ENCODE data around the gene FBXL15.

DNA sequence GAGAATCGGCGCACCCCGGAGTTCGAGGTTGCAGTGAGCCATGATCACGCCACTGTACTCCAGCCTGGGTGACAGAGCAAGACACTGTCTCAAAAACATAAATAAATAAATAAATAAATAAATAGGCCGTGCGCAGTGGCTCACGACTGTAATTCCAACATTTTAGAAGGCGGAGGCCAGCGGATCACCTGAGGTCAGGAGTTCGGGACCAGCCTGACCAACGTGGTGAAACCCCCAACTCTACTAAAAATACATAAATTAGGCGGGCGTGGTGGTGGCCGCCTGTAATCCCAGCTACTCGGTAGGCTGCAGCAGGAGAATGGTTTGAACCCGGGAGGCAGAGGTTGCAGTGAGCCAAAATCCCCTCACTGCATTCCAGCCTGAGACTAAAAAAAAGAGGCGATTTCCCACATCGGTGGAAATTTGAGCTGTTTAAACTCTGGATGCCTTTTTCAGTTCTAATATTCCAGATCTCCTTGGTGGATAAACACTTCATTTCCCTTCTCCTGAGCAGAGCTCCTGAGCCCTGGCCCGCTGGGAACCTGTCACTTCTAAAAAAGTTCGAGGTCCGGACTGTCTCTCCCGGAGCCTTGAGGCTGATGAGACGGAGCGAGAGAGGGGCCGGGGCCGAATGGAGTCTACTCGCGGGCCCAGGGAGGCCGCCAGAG is 27.1 kb upstream of the FBXL15 start:
- peak; percentile 92 to 96 for TF ChIP-seq CTCF (IDR thresholded peaks at IDR 0.05; ENCODE audit: extremely low read depth in 1 of 2, insufficient read depth in 1 of 2, low read depth in 1 of 2, low read length in 2 of 2)
- no peak for TF ChIP-seq JUN (IDR thresholded peaks at IDR 0.05; ENCODE audit: borderline replicate concordance, insufficient read depth, insufficient read length, low read depth)
- TF ChIP-seq MYC (IDR thresholded peaks at IDR 0.05; ENCODE audit: low read depth, low read length): no peak
- no peak for TF ChIP-seq POLR2A (IDR thresholded peaks at IDR 0.05; ENCODE audit: low read depth, low read length)
- TF ChIP-seq POLR2AphosphoS5 (IDR thresholded peaks at IDR 0.05; ENCODE audit: insufficient read depth, low read depth, low read length): no peak
- no peak for TF ChIP-seq MAX (IDR thresholded peaks at IDR 0.05; ENCODE audit: insufficient read depth, insufficient read length)
- TF ChIP-seq GATA2 (IDR thresholded peaks at IDR 0.05; ENCODE audit: insufficient read depth, insufficient read length, low read depth, low read length): no peak
- TF ChIP-seq EZH2 (IDR thresholded peaks at IDR 0.05; ENCODE audit: borderline replicate concordance, low read depth, low read length, severe bottlenecking): no peak
